ENCODE results near the gene ING4. TPM values are rescaled to one million over a fixed set of nuclear protein-coding genes. Genes with fewer than 3 reads are reported as not detected.

Gene ING4
- total RNA-seq, 2 experiments from 2014 or later: 17.3 to 17.8 TPM

GRCh38 chr12:6672143-6672542 lies 9.2 kb upstream of the ING4 start:
- intact Hi-C loops (cut with micrococcal nuclease): no loop called here
- H3K4me1 Mint-ChIP-seq (ENCODE audit: low read depth): no peaks in the 10 kb centered on the region
- no peak overlapping the region for H3K4me3 Mint-ChIP-seq
- no peak overlapping the region for H3K27ac Mint-ChIP-seq
- no peaks in the 10 kb centered on the region for H3K9me3 Mint-ChIP-seq
- peaks cover 56% of the 10 kb centered on the region for H3K36me3 Mint-ChIP-seq (ENCODE audit: low read depth)
- CTCF ChIA-PET: interaction anchor here (0.6 to 3.1 kb wide), 2 partner anchors 13 to 119 kb away, joined by 3 to 12 read pairs; no protein-coding TSS in a partner anchor
- DNase-seq: no peak
- no peaks in the 10 kb centered on the region for H3K27me3 Mint-ChIP-seq (ENCODE audit: low read depth)

- Mint-ChIP-seq H3K9me3 (no peaks in the 10 kb centered on the region), H3K4me1 (ENCODE audit: low read depth) (peaks cover 11% of the 10 kb centered on the region), H3K4me3 (no peak overlapping the region), H3K27ac (no peak overlapping the region), H3K36me3 (ENCODE audit: low read depth) (peaks cover 38% of the 10 kb centered on the region), H3K27me3 (ENCODE audit: low read depth) (no peaks in the 10 kb centered on the region)
- DNase-seq: peak; percentile 14
- CTCF ChIA-PET: interaction anchor here (1.1 to 2.6 kb wide), 4 partner anchors 16 to 65 kb away, joined by 3 to 10 read pairs (median 4); no protein-coding TSS in a partner anchor
- intact Hi-C loops (cut with micrococcal nuclease): no loop called here
Observed at GRCh38 chr12:6667559-6668210, 4.8 kb upstream of the ING4 start.

DNA sequence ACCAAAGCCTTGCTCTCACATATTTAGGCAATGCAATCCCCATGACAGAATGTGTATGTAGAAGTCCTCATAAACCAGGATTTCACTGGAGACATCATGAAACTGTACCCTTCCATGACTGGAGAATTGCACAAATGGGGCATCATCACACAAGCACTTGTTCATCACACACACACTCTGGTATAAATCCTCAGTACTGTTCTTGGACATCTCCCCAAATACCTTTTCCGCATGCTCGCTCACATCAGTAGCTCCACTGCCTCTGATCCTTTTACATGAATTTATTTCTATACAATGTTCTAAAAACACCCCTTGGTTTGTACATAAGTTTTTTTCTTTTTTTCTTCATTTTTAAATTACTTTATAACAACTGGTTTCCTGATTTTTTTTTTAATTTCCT lies 3.3 kb upstream of the ING4 start:
- no peaks in the 10 kb centered on the region for H3K9me3 Mint-ChIP-seq
- no peak for DNase-seq
- H3K36me3 Mint-ChIP-seq (ENCODE audit: low read depth): peaks cover 29% of the 10 kb centered on the region
- no peak overlapping the region for H3K27ac Mint-ChIP-seq
- no peak overlapping the region for H3K4me3 Mint-ChIP-seq
- CTCF ChIA-PET: interaction anchor here (3.0 kb wide), 1 partner anchor 46 kb away, joined by 20 read pairs; no protein-coding TSS in a partner anchor
- H3K4me1 Mint-ChIP-seq (ENCODE audit: low read depth): peaks cover 19% of the 10 kb centered on the region
- no peaks in the 10 kb centered on the region for H3K27me3 Mint-ChIP-seq (ENCODE audit: low read depth)
- intact Hi-C loops (cut with micrococcal nuclease): no loop called here

DNA sequence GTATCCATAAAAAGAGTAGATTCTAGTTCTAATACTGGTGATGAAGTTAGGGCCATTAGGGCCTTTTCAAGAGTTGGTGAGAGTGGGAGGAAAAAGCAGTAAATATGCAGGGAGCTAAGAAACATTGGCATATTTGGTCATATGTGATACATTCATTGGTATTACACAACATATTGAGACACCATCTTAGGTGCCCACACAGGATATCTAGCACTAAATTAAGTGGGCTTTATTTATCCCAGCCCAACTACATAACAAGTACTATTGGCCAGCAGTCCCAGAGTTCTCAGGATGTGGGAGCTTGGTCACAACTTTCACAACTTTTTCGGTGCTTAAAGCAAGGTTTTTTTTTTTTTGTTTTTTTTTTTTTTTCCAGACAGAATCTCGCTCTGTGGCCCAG lies 2.0 kb upstream of the ING4 start:
- intact Hi-C loops (cut with micrococcal nuclease): no loop called here
- Mint-ChIP-seq H3K27ac (no peak overlapping the region), H3K4me3 (no peak overlapping the region), H3K36me3 (ENCODE audit: low read depth) (peaks cover 21% of the 10 kb centered on the region), H3K27me3 (ENCODE audit: low read depth) (no peaks in the 10 kb centered on the region), H3K9me3 (no peaks in the 10 kb centered on the region), H3K4me1 (ENCODE audit: low read depth) (peaks cover 21% of the 10 kb centered on the region)
- DNase-seq: no peak
- CTCF ChIA-PET: interaction anchor here (0.6 to 3.0 kb wide), 6 partner anchors 19 to 100 kb away, joined by 3 to 20 read pairs (median 4); no protein-coding TSS in a partner anchor

DNA sequence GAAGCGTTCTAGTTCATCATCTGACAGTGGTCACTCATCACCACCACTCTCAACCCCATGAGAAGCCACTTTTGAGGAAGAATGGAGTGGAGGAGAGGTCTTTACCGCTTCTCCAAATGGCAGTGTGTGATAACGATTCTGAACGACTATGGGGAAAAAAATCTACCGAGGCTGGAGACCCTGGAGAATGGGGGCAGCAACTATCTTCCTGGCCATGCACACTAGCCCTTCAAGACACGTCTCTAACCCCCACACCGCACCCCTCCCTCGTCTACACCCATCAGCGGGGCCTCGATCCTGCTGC lies 365 bp downstream of the ING4 start:
- Mint-ChIP-seq H3K36me3 (ENCODE audit: low read depth) (peaks cover 4% of the 10 kb centered on the region), H3K9me3 (no peaks in the 10 kb centered on the region), H3K4me1 (ENCODE audit: low read depth) (peaks cover 25% of the 10 kb centered on the region), H3K27ac (peak overlapping the region; percentile 88), H3K27me3 (ENCODE audit: low read depth) (no peaks in the 10 kb centered on the region), H3K4me3 (peak overlapping the region; percentile 86)
- CTCF ChIA-PET: no interaction called here
- DNase-seq: no peak
- intact Hi-C loops (cut with micrococcal nuclease): no loop called here

DNA sequence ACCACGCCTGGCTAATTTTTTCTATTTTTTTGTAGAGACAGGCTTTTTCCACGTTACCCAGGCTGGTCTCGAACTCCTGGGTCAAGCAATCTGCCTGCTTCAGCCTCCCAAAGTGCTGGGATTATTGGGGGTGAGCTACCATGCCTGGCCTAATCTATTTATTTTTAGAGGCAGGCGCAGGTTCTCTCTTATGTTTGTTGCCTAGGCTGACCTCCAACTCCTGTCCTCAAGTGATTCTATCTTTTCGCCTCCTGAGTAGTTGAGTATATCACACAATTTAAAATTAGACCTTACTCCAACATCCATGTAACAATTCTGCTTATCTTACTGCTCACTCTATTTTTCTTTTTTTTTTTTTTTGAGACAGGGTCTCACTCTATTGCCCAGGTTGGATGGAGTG lies 8.9 kb downstream of the ING4 start:
- Mint-ChIP-seq H3K4me1 (ENCODE audit: low read depth) (peaks cover 6% of the 10 kb centered on the region), H3K9me3 (no peaks in the 10 kb centered on the region), H3K27ac (no peak overlapping the region), H3K36me3 (ENCODE audit: low read depth) (peaks cover 1% of the 10 kb centered on the region), H3K4me3 (no peak overlapping the region), H3K27me3 (ENCODE audit: low read depth) (no peaks in the 10 kb centered on the region)
- no peak for DNase-seq
- intact Hi-C loops (cut with micrococcal nuclease): no loop called here
- CTCF ChIA-PET: interaction anchor here (0.6 to 0.7 kb wide), 2 partner anchors 25 to 32 kb away, joined by 3 to 4 read pairs; no protein-coding TSS in a partner anchor

DNA sequence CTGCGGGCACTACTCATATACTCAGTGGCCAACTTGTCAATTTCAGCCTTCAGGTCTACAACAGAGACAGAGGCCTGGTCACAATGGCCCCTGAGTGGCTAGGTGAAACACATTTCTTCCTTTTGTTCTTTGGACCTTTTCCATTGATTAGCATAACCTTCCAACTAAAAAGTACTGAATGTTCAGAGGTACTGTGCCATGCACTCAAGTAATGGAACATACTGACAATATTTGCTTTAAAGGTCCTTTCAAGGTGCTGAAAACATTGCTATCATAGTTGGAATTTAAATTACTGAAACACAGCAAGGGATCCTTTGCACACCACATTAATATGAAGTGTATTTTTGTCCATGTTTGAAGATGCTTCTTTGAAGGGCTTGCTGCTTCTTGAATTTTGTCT lies 9.6 kb downstream of the ING4 start:
- Mint-ChIP-seq H3K27ac (no peak overlapping the region), H3K36me3 (ENCODE audit: low read depth) (no peaks in the 10 kb centered on the region), H3K9me3 (no peaks in the 10 kb centered on the region), H3K4me3 (no peak overlapping the region), H3K4me1 (ENCODE audit: low read depth) (peaks cover 2% of the 10 kb centered on the region), H3K27me3 (ENCODE audit: low read depth) (no peaks in the 10 kb centered on the region)
- intact Hi-C loops (cut with micrococcal nuclease): no loop called here
- CTCF ChIA-PET: no interaction called here
- DNase-seq: no peak

DNA sequence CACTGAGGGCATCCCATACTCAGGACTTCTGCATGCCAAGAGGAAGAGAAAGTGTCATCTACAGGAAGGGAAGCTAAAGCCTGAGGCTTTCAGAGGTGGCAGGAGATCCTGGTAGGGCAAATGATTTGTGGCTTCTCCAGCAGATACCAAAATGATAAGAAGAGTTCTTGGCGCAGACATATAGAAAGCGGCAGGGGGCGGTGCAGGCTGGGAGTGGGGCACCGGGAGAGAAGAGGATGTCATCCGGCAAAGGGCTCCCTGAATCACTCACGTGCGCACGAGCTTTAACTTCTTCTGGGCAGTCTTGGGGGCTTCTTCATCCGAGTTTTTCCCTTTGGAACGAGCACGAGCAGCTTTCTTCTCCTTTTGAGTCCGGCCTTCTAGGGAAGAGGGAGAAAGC lies 10.5 kb downstream of the ING4 start:
- Mint-ChIP-seq H3K27me3 (ENCODE audit: low read depth) (no peaks in the 10 kb centered on the region), H3K36me3 (ENCODE audit: low read depth) (no peaks in the 10 kb centered on the region), H3K4me1 (ENCODE audit: low read depth) (peaks cover under 1% of the 10 kb centered on the region), H3K9me3 (no peaks in the 10 kb centered on the region), H3K27ac (no peak overlapping the region), H3K4me3 (no peak overlapping the region)
- intact Hi-C loops (cut with micrococcal nuclease): no loop called here
- CTCF ChIA-PET: no interaction called here
- DNase-seq: no peak

GRCh38 chr12:6650832-6651231 lies 12.1 kb downstream of the ING4 start:
- H3K27ac Mint-ChIP-seq: no peak overlapping the region
- no peak for DNase-seq
- H3K36me3 Mint-ChIP-seq (ENCODE audit: low read depth): peaks cover 2% of the 10 kb centered on the region
- H3K27me3 Mint-ChIP-seq (ENCODE audit: low read depth): no peaks in the 10 kb centered on the region
- H3K4me1 Mint-ChIP-seq (ENCODE audit: low read depth): peaks cover 6% of the 10 kb centered on the region
- intact Hi-C loops (cut with micrococcal nuclease): no loop called here
- H3K9me3 Mint-ChIP-seq: no peaks in the 10 kb centered on the region
- no peak overlapping the region for H3K4me3 Mint-ChIP-seq
- CTCF ChIA-PET: interaction anchor here (1.0 kb wide), 1 partner anchor 30 kb away, joined by 3 read pairs; no protein-coding TSS in a partner anchor

- Mint-ChIP-seq H3K27me3 (ENCODE audit: low read depth) (no peaks in the 10 kb centered on the region), H3K27ac (no peak within 1 kb of the TSS), H3K4me3 (peak within 1 kb of the TSS; percentile 72), H3K36me3 (ENCODE audit: low read depth) (peaks cover 10% of the 10 kb centered on the region), H3K4me1 (ENCODE audit: low read depth) (peaks cover 6% of the 10 kb centered on the region), H3K9me3 (peaks cover 10% of the 10 kb centered on the region)
- CTCF ChIA-PET: interaction anchor here (0.8 kb wide), 1 partner anchor 193 kb away, joined by 6 read pairs; no protein-coding TSS in a partner anchor
- intact Hi-C loops (cut with micrococcal nuclease): no loop called here
- DNase-seq: peak; percentile 56
Observed at GRCh38 chr12:6647083-6647604, 15.8 kb downstream of the ING4 start, which contains the start of gene ACRBP. Gene ACRBP (minus strand): TSS chr12:6647432. CDS start chr12:6647366, 66 bp downstream.

DNA sequence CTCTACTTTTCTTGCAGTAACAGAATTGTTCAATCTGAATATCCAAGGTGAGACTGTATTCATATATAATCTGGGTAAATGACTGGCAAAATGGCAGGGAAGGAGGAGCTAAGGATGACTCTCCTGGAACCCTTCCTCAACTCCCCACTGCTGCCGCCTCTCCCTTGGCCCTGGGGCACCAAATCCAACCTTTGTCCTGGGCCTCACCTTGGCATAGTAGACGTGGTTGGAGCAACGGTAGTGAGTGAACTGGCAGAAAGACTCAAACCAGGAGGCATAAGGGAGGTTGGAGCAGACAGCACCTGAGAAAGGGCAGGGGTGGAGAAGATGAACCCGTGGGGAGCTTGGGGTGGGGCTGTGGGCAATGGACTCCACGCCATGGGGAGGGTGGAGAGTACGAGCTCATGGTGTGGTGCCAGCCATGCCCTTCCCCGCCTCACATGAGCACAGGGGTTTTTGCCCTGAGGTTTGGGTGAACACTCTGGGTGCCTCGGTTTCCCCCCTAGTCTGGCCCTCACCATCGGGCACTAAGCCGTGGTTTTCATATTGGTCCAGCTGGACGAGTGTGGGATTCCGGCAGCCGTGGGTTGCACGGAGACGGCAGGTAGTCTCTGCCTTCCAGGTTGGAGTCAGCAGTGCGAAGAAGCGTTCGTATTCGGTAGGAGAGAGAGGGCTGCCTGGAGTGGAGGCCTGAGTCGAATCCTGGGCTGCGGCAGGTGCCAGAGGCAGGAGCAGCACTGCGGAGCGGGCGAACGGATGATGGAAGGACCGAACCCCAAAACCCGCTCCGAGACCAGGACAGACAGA lies 16.4 kb downstream of the ING4 start:
- DNase-seq: no peak
- intact Hi-C loops (cut with micrococcal nuclease): no loop called here
- peaks cover 10% of the 10 kb centered on the region for H3K9me3 Mint-ChIP-seq
- H3K4me3 Mint-ChIP-seq: peak overlapping the region; percentile 72
- H3K4me1 Mint-ChIP-seq (ENCODE audit: low read depth): peaks cover 6% of the 10 kb centered on the region
- no peaks in the 10 kb centered on the region for H3K27me3 Mint-ChIP-seq (ENCODE audit: low read depth)
- H3K36me3 Mint-ChIP-seq (ENCODE audit: low read depth): peaks cover 10% of the 10 kb centered on the region
- H3K27ac Mint-ChIP-seq: no peak overlapping the region
- CTCF ChIA-PET: interaction anchor here (4.2 kb wide), 1 partner anchor 26 kb away, joined by 30 read pairs; no protein-coding TSS in a partner anchor

- peaks cover 10% of the 10 kb centered on the region for H3K9me3 Mint-ChIP-seq
- no peak overlapping the region for H3K27ac Mint-ChIP-seq
- H3K36me3 Mint-ChIP-seq (ENCODE audit: low read depth): peaks cover 10% of the 10 kb centered on the region
- H3K4me1 Mint-ChIP-seq (ENCODE audit: low read depth): peaks cover 6% of the 10 kb centered on the region
- H3K4me3 Mint-ChIP-seq: no peak overlapping the region
- DNase-seq: peak; percentile 48
- H3K27me3 Mint-ChIP-seq (ENCODE audit: low read depth): no peaks in the 10 kb centered on the region
- CTCF ChIA-PET: interaction anchor here (4.2 kb wide), 1 partner anchor 24 kb away, joined by 30 read pairs; no protein-coding TSS in a partner anchor
- intact Hi-C loops (cut with micrococcal nuclease): loop anchor here (1.0 kb wide), 1 partner anchor 28 kb away; no protein-coding TSS in a partner anchor
Observed at GRCh38 chr12:6644903-6645302, 18.0 kb downstream of the ING4 start.
